GOT3 (cell line): Measurements from ENCODE around the gene GLP1R.

Experiments used
- DNase-seq: peaks from one replicate; lab custom pipeline; 2025; ENCODE audit warnings: mixed read lengths; lab: John Stamatoyannopoulos, UW

The GLP1R gene

DNA sequence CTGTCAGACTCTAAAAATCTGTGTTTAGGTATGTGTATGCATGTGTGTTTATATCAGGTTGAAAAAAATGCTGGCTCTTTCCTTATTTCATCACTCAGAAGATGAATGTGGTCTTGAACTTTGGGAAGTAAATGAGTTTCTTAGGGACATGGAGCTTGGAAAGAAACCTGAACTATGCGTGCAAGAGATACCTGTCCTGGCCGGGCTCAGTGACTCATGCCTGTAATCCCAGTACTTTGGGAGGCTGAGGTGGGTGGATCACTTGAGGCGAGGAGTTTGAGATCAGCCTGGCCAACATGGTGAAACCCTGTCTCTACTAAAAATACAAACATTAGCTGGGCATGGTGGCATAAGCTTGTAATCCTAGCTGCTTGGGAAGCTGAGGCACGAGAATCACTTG is 4.4 kb upstream of the GLP1R start:
- no peak for DNase-seq

GRCh38 chr6:39047434-39048327 is 900 bp upstream of the GLP1R start:
- no peak for DNase-seq

DNA sequence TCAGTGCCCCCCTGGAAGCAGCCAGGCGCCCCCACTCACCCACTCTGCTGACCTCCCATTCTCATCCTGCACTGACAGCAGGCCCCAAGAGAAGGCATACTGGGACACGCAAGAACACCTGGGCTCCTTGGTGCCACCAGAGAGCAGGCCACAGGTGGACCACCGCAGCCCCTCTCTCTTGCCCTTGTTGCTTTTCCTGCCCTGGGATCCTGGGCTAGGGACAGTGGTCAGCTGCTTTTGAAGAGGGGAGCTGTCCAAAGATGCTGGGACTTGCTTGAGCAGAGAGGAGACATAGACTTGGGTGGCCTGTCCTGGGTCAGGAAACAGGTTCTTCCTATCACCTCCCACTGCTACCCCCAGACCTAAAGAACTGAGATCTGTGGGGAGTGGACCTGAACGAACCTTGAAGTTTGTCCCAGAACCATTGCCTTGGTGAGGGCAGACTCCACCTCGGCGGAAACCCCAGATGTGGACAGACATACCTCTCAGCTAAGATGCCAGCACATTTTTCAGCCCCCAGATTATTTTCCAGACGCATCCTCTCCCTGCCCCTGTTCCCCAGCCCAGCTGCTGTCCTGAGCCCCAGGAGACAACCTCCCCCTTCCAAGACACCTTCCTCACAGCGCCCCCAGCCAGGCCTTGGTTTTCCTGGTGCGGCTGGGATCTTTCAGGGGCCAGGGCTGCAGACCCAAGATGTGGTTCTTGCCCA is 1.1 kb downstream of the GLP1R start:
- DNase-seq: no peak

DNA sequence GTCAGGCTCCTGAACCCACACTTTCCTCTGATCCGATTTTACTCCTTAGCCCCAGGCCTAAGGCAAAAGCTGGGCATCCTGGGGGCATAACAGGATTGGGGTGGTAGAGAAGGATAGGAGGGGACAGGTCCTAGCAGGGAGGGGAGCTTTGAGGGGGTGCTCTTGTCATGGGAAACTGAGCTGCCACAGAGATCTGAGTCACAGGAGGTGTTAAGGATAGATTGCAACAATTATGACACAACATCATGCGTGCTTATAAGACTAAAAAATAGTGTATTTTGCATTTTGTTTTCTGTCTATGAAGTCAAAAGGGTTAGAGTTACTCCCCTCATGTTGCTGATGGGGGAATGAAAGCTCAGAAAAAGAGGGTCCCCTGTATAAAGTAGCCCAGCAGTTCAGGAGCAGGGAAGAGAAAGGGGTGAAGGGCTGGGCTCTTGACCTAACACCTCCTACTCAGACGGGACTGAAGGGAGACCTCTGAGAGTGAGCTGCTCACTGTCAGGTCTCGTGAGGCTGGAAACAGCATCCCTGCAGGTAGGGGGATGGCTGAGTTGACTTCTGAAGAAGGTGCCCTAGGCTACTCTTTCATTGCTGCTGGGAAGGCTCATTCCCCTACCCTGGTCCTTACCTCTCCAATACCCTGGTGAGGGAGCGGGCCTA is 2.0 kb downstream of the GLP1R start:
- DNase-seq: no peak

GRCh38 chr6:39051399-39052122 is 3.0 kb downstream of the GLP1R start:
- no peak for DNase-seq

- DNase-seq: no peak
Measured at GRCh38 chr6:39053016-39053624, 4.5 kb downstream of the GLP1R start.

DNA sequence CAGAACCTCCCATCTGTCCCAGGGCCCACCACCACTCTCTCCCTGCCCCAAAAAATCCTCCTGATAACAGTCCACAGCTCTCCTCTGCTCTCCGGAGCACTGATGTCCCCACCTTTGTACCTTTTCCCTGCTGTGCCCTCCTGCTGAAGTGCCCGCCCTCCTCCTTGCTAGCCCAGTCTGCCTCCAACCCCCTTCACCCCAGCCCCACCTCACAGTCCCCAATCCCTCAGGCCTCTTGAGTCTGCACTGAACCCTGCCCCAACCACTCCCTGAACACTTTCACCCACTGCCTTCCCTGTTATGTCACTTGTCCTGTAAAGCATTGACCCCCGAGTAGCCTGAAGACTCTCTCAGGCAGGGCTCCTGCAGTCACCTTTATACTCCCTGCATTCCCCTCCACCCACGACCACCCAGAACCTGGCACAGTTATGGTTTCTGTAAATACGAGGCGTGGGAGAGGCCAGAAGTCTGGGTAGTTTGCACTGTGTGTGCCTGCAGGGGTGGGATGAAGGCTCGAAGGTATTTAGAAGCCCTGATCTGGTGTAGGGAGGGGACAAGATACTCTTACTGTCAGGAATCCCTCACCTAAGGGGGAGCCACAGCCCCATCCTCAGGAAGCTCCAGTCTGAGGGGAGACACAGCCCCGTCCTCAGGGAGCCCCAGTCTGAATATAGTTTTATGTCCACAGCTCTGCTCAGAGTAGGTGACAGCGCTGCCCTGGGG is 5.4 kb downstream of the GLP1R start:
- no peak for DNase-seq

DNA sequence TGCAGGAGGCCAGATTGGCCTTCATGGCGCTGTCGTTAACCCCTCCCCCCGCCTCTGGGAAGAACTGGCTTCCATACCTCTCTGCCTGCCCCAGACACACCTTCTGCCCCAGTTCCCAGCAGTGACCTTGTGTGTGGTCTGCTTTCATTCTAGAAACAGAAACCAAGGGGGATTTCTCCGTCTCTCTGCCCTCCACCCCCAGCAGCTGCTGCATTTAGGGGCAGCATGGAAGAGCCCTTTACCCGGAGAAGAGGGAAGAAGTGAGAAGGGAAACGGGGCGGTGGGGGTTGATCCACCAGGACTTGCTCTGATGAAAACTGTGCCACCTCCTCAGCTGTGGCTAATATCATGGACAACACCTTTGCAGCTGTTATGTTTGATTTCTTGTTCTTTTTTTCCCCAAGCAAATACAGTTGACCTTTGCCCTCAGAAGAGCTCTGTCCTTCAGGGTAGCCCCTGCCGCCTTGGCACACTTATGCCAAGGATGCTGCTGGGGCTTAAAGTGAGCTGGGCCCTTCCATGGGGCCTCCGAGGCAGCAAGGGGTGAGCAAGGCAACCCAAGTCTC is 6.1 kb downstream of the GLP1R start:
- no peak for DNase-seq

- no peak for DNase-seq
Measured at GRCh38 chr6:39055661-39056060, 7.1 kb downstream of the GLP1R start.

- no peak for DNase-seq
Measured at GRCh38 chr6:39056191-39056590, 7.6 kb downstream of the GLP1R start.

- no peak for DNase-seq
Measured at GRCh38 chr6:39056681-39057080, 8.1 kb downstream of the GLP1R start.

GRCh38 chr6:39057251-39058155 is 8.9 kb downstream of the GLP1R start:
- DNase-seq: no peak

DNA sequence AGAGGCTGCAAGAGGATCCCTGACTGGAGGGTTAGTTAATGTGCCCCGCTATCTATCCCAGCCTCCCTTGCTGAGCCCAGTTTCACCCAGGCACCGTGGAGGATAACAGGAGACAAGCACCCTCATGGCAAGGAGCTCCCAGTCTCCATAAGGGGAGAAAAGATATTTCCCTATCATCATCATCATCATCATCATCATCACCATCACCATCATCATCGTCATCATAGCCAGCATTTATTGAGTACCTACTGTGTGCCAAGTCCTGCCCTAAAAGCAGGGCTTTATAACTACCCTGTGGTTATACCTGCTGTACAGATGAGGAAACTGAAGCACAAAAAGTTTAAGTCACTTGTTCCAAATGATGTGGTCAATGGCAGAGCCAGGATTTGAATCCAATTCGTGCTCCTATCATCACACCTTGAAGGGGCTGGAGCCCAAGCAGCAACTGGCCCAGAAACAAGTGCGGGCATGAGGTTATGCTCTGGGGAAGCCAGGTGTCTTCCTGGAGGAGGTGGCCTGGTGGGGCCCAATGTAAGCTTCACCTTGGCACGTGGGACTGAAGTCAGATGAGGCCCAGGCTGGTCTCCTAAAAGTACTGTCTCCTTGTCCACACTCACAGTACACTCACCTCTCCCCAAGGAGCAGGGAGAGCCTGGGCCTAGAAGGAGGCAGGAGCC is 10.0 kb downstream of the GLP1R start:
- no peak for DNase-seq

DNA sequence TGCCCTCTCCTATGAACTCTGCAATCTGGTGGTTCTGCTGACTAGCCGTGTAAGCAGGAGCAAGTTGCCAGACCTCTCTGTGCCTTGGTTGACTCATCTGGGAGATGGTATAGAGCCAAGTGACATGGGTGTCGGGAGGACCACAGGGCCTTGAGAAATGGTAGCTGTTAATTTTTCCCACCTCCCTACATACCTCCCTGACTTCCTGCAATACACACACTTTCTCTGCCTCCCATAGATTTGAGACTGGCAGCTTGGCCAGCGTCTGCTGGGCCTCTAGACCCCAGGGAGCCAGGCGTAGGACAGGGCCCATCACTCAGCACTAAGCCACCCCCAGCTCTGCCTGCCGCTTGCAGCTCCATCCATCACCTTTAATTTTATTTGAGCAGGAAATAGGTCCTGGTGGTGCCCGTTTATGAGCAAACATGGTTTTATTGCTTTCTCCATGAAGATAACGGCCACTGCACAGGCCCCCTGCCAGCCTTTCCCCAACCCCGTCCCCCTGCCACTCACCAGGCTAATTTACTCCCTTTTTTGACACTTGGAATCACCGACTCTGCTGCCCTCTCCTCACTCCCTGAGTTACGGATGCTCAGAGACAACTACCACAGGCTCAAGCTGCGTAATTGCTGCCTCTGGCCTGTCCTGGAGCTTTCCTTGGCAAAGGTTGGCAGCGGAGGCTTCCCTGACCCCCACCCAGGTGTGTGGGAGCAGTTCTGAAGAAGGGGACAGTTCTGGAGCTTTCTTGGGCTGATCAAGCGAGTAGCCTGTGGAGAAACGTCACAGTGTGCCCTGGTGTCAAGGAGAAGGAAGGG is 11.1 kb downstream of the GLP1R start:
- DNase-seq: no peak

DNA sequence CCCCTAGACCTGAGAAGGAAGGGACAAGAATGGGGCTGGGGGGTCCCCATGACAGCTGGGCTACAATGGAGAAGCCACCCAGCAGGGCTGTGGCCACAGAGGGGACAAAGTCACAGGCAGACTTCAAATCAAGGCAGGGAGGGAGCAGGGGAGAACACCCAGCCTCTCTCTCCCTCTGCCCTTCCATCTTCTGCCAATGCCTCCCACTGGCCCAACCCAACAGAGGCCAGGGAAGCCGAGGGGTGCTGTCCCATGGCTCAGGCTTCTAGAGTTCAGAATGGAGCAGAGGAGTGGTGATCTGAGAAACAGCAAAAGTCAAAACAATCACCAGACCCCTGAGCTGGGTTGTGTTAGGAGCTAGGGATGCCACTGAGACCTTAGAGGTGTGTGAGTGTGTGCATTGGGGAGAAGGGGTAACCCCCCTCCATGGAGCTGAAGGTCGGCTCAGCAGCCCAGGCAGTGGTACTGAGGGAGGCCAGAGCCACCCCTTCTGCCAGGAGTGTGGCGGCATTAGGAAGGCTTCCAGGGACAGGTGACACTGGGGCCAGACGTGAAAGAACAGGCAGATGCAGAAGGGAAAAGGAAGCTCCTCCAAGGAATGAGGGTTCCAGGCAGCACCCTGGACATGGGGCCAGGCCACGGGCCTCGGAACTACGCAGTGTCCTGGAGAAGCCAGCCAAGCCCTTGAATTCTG is 12.0 kb downstream of the GLP1R start:
- no peak for DNase-seq

DNA sequence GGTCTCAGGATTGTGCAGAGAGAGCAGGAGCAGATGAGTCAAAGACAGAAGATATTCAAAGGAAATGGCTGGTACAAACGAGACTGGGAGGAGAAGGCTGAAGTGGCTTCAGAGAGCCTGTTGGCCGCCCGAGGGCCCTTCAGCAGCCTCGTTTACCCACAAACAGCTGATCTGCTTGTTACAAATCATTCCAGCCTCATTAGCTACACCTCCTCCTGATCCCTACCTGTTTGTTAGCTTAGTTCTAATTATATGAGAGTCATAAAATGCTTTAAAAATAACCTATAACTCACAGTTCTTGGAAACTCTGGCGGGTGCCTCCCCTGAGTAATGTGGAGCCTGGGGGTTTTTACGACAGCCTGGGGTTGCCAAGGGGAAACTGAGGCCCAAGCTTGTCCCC is 12.6 kb downstream of the GLP1R start:
- no peak for DNase-seq

DNA sequence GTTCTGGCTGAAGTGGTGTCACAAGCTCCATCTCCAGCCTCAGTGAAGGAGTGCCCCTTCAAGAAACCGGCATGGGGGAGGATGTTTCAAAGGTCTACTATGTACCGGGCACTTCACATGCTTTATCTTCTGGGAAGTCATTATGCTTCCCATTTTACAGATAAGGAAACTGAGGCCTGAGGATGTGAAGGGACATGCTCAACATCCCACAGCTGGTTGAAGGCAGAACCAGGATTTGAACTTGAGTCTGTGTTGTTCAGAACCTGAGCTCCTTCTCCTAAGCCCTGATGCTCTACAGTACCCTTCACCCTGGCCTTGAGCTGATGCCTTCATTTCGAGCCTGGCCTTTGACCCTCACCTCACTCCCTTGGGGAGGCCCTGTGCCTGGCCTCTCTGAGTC is 13.0 kb downstream of the GLP1R start:
- no peak for DNase-seq
